H1 (cell line): Measurements from ENCODE around the gene TSPEAR. TPM values are rescaled to one million over a fixed set of nuclear protein-coding genes. Genes with fewer than 3 reads are reported as not detected.

Source experiments
- CTCF ChIA-PET: fragments of 300-600 bp; sonication (Branson Sonifier 250); formaldehyde crosslinking; loops from one replicate; lab custom pipeline; 2021; ENCODE audit not compliant: partially characterized antibody; lab: Charles Lee
- POLR2A ChIA-PET: fragments of 300-600 bp; sonication (Branson Sonifier 250); formaldehyde crosslinking; loops from one replicate; lab custom pipeline; 2021; ENCODE audit warnings: inconsistent platforms; ENCODE audit not compliant: partially characterized antibody; lab: Charles Lee
- DNase-seq, 2 experiments: peaks; one replicate each; pipeline versions ENCODE4 v3.0.0 to v3.0.0-alpha.2; 2010 to 2022; ENCODE audit warnings: low spot score in 2 of 2, low read depth in 1 of 2, mixed read lengths in 1 of 2
- FAIRE-seq: peaks from 2 replicates; lab custom pipeline; 2011; peaks lifted over from hg19 to GRCh38; lab: Jason Lieb, UNC
- H2AFZ ChIP-seq: 2 replicates; pipeline ENCODE4 v1.8.1; 2012; ENCODE audit warnings: low read length, inconsistent platforms
- H2AK5ac ChIP-seq: 2 replicates; pipeline ENCODE4 v1.6.1; 2013; ENCODE audit warnings: low read depth, low read length
- H2BK120ac ChIP-seq: replicated peaks from 2 replicates; pipeline ENCODE3; 2013; ENCODE audit warnings: low read depth, low read length, inconsistent platforms
- H2BK12ac ChIP-seq: 2 replicates; pipeline ENCODE4 v1.6.1; 2013; ENCODE audit warnings: low read depth, low read length
- H2BK15ac ChIP-seq: 2 replicates; pipeline ENCODE4 v1.6.1; 2013; ENCODE audit warnings: low read length
- H2BK20ac ChIP-seq: 2 replicates; pipeline ENCODE4 v1.6.1; 2013; ENCODE audit warnings: low read length
- H2BK5ac ChIP-seq: 2 replicates; pipeline ENCODE4 v1.6.1; 2013; ENCODE audit warnings: low read depth, low read length
- H3K14ac ChIP-seq: 2 replicates; pipeline ENCODE4 v1.6.1; 2013; ENCODE audit warnings: inconsistent platforms; ENCODE audit not compliant: insufficient read length
- H3K18ac ChIP-seq: 2 replicates; pipeline ENCODE4 v1.6.1; 2013; ENCODE audit warnings: low read length; ENCODE audit errors: extremely low read depth
- H3K23ac ChIP-seq: 2 replicates; pipeline ENCODE4 v1.6.1; 2013; ENCODE audit warnings: inconsistent platforms; ENCODE audit not compliant: insufficient read length
- H3K23me2 ChIP-seq: 2 replicates; pipeline ENCODE4 v1.6.1; 2013; ENCODE audit warnings: low read depth, low read length
- H3K27ac ChIP-seq: 2 replicates; pipeline ENCODE4 v1.6.1; 2011; ENCODE audit warnings: low read depth, low read length, inconsistent platforms
- H3K27me3 ChIP-seq, 4 experiments: replicated peaks in 1 of 4; 1 replicate in 1 of 4; 2 replicates in 3 of 4; pipeline versions ENCODE4 v1.6.1 to v1.8.1; 2011 to 2013; ENCODE audit warnings: low read length in 3 of 4, mild to moderate bottlenecking in 3 of 4, inconsistent platforms in 2 of 4, mixed read lengths in 2 of 4, moderate library complexity in 1 of 4; ENCODE audit not compliant: control insufficient read depth in 3 of 4, insufficient read depth in 3 of 4; ENCODE audit errors: extremely low read depth in 1 of 4
- H3K36me3 ChIP-seq, 4 experiments: 2 replicates each; pipeline versions ENCODE4 v1.6.1 to v1.8.1; 2011 to 2013; ENCODE audit warnings: mild to moderate bottlenecking in 4 of 4, low read length in 3 of 4, moderate library complexity in 2 of 4, control low read depth in 1 of 4, inconsistent platforms in 1 of 4; ENCODE audit not compliant: insufficient read depth in 4 of 4, control insufficient read depth in 2 of 4
- H3K4ac ChIP-seq: replicated peaks from 2 replicates; pipeline ENCODE3; 2013; ENCODE audit warnings: low read length, low read depth, mixed read lengths, inconsistent platforms; ENCODE audit not compliant: insufficient read length
- H3K4me1 ChIP-seq, 4 experiments: replicated peaks in 1 of 4; 1 replicate in 1 of 4; 2 replicates in 3 of 4; pipeline versions ENCODE4 v1.6.1 to v1.8.1; 2011 to 2013; ENCODE audit warnings: low read length in 3 of 4, inconsistent platforms in 2 of 4, mixed read lengths in 1 of 4; ENCODE audit not compliant: insufficient read depth in 4 of 4, control insufficient read depth in 3 of 4
- H3K4me2 ChIP-seq, 2 experiments: 2 replicates each; pipeline versions ENCODE4 v1.6.1 to v1.8.1; 2011 to 2013; ENCODE audit warnings: low read depth in 2 of 2, low read length in 2 of 2, control low read depth in 1 of 2, inconsistent platforms in 1 of 2, mild to moderate bottlenecking in 1 of 2; ENCODE audit not compliant: insufficient read depth in 1 of 2
- H3K4me3 ChIP-seq, 4 experiments: fragments of 200-600, 300-600 bp in 1 of 4; sonication (generic), shearing (Covaris generic), sonication (Bioruptor Twin) in 1 of 4; 2 replicates each; pipeline versions ENCODE4 v1.5.1 to v1.8.1; 2011 to 2016; ENCODE audit warnings: low read length in 4 of 4, low read depth in 3 of 4, control low read depth in 2 of 4, inconsistent platforms in 2 of 4, mild to moderate bottlenecking in 2 of 4, mixed read lengths in 1 of 4, moderate library complexity in 1 of 4; ENCODE audit not compliant: insufficient read depth in 2 of 4; ENCODE audit errors: extremely low read depth in 1 of 4
- H3K56ac ChIP-seq: replicated peaks from 2 replicates; pipeline ENCODE3; 2013; ENCODE audit warnings: low read depth, mild to moderate bottlenecking, mixed read lengths, low read length, inconsistent platforms; ENCODE audit not compliant: insufficient read length
- H3K79me1 ChIP-seq: 2 replicates; pipeline ENCODE4 v1.6.1; 2013; ENCODE audit warnings: low read depth, low read length, control low read depth
- H3K79me2 ChIP-seq, 2 experiments: 2 replicates each; pipeline versions ENCODE4 v1.6.1 to v1.8.1; 2012 to 2013; ENCODE audit warnings: low read length in 2 of 2, mild to moderate bottlenecking in 2 of 2, inconsistent platforms in 1 of 2; ENCODE audit not compliant: insufficient read depth in 2 of 2, control insufficient read depth in 1 of 2
- H3K9ac ChIP-seq, 4 experiments: replicated peaks in 1 of 4; 1 replicate in 1 of 4; 2 replicates in 3 of 4; pipeline versions ENCODE4 v1.6.1 to v1.8.1; 2011 to 2013; ENCODE audit warnings: low read depth in 3 of 4, low read length in 3 of 4, control low read depth in 2 of 4, mild to moderate bottlenecking in 2 of 4, moderate library complexity in 2 of 4, inconsistent platforms in 1 of 4; ENCODE audit errors: extremely low read depth in 1 of 4
- H3K9me3 ChIP-seq, 2 experiments: 2 replicates each; pipeline versions ENCODE4 v1.6.1 to v1.8.1; 2012 to 2013; ENCODE audit warnings: mild to moderate bottlenecking in 2 of 2, moderate library complexity in 2 of 2, control low read depth in 1 of 2, inconsistent platforms in 1 of 2, low read depth in 1 of 2, low read length in 1 of 2, mixed read lengths in 1 of 2; ENCODE audit not compliant: insufficient read depth in 2 of 2
- H4K20me1 ChIP-seq, 2 experiments: replicated peaks in 1 of 2; 2 replicates each; pipeline versions ENCODE3 to v1.8.1; 2011 to 2013; ENCODE audit warnings: inconsistent platforms in 2 of 2, low read length in 2 of 2, mild to moderate bottlenecking in 1 of 2; ENCODE audit not compliant: insufficient read depth in 2 of 2, control insufficient read depth in 1 of 2
- H4K5ac ChIP-seq: 2 replicates; pipeline ENCODE4 v1.6.1; 2013; ENCODE audit warnings: low read length, low read depth, mixed read lengths, inconsistent platforms; ENCODE audit not compliant: insufficient read length
- H4K8ac ChIP-seq: 2 replicates; pipeline ENCODE4 v1.8.0; 2013; ENCODE audit warnings: mild to moderate bottlenecking, moderate library complexity, low read length, inconsistent platforms; ENCODE audit not compliant: insufficient read depth; ENCODE audit errors: extremely low read depth
- H4K91ac ChIP-seq: replicated peaks from 2 replicates; pipeline ENCODE3; 2013; ENCODE audit warnings: low read length, mixed read lengths, inconsistent platforms; ENCODE audit not compliant: insufficient read length
- CREB1 ChIP-seq: IDR thresholded peaks from 2 replicates; pipeline ENCODE4 v1.6.1; 2012; ENCODE audit warnings: inconsistent platforms
- E2F6 ChIP-seq: IDR thresholded peaks from 2 replicates; pipeline ENCODE4 v1.6.1; 2012; ENCODE audit warnings: inconsistent platforms
- EGR1 ChIP-seq: IDR thresholded peaks from 2 replicates; pipeline ENCODE4 v1.6.1; 2011; ENCODE audit warnings: low read depth, low read length, borderline replicate concordance
- KDM1A ChIP-seq: fragments of 200-600, 300-600 bp; sonication (generic); IDR thresholded peaks from 2 replicates; pipeline ENCODE4 v1.7.1; 2016; ENCODE audit warnings: mild to moderate bottlenecking, low read length, borderline replicate concordance
- KDM5A ChIP-seq: fragments of 200-600 bp; IDR thresholded peaks from 2 replicates; pipeline ENCODE4 v1.7.1; 2012; ENCODE audit warnings: mild to moderate bottlenecking, low read length, inconsistent platforms, mixed read lengths
- MAFK ChIP-seq: IDR thresholded peaks from 2 replicates; pipeline ENCODE4 v1.6.1; 2012; ENCODE audit warnings: low read depth, mild to moderate bottlenecking, improper control_type of control experiment, low read length
- NRF1 ChIP-seq: IDR thresholded peaks from 2 replicates; pipeline ENCODE4 v1.6.1; 2011; ENCODE audit warnings: mild to moderate bottlenecking, low read depth, low read length, improper control_type of control experiment
- RFX5 ChIP-seq: IDR thresholded peaks from 2 replicates; pipeline ENCODE4 v1.6.1; 2011; ENCODE audit warnings: low read depth, low read length, improper control_type of control experiment, borderline replicate concordance
- SAP30 ChIP-seq: fragments of 300-600 bp; sonication (generic); IDR thresholded peaks from 2 replicates; pipeline ENCODE4 v1.7.1; 2012; ENCODE audit warnings: low read length, moderate library complexity, mild to moderate bottlenecking, inconsistent platforms; ENCODE audit not compliant: insufficient read depth, insufficient replicate concordance
- SIRT6 ChIP-seq: IDR thresholded peaks from one replicate; pipeline ENCODE4 v1.7.1; 2012; ENCODE audit warnings: low read length, inconsistent platforms
- SRF ChIP-seq: IDR thresholded peaks from 2 replicates; pipeline ENCODE4 v1.6.1; 2011; ENCODE audit warnings: mild to moderate bottlenecking, low read depth, low read length, moderate library complexity
- ZNF274 ChIP-seq: IDR thresholded peaks from 2 replicates; pipeline ENCODE4 v1.7.0; 2012; ENCODE audit warnings: low read length, borderline replicate concordance; ENCODE audit errors: extremely low read depth
- WGBS, 2 experiments: shearing (Covaris generic) in 1 of 2; methylation state at CpG; one replicate each; pipeline versions ENCODE4 v1.1.6 to v1.1.7; 2013 to 2015; ENCODE audit warnings: low lambda C conversion rate in 2 of 2, mixed read lengths in 2 of 2, inconsistent platforms in 1 of 2, low coverage in 1 of 2, missing lambda C conversion rate in 1 of 2; ENCODE audit not compliant: insufficient replicate concordance in 2 of 2, insufficient coverage in 1 of 2, insufficient read length in 1 of 2; ENCODE audit errors: extremely low coverage in 1 of 2, missing lambda C conversion rate in 1 of 2; 5-methylcytosine and 5-hydroxymethylcytosine counted together
- polyA plus RNA-seq, 7 experiments: library from polyadenylated mRNA; depleted of rRNA in 3 of 7; stranded (reverse) in 5 of 7; unstranded in 2 of 7; fragments of >200 nt in 5 of 7; fragments of 200-250 nt in 2 of 7; gene quantifications; 1 replicate in 5 of 7; 2 replicates in 1 of 7; 4 replicates in 1 of 7; pipeline versions ENCODE4 v1.2.1 to v1.2.3, GENCODE V29; 2011 to 2013; ENCODE audit warnings: missing spikeins in 2 of 7, mixed read lengths in 2 of 7
- total RNA-seq: library from RNA; stranded (reverse); fragmentation: NEBNext Ultra II Directional; extraction: Animal tissue kit (Norgen Biotek cat#: 25700); gene quantifications from 2 replicates; pipeline ENCODE4 v1.2.1, GENCODE V29; 2021
- TF ChIP-seq, protein P1 (sequence below): IDR thresholded peaks from 2 replicates; pipeline ENCODE4 v1.6.1; 2011; ENCODE audit warnings: low read depth, mild to moderate bottlenecking, low read length; ENCODE audit not compliant: insufficient read depth

Gene TSPEAR
- total and polyA plus RNA-seq, 2 of the 8 experiments (the other 6 are each of a cell fraction or from before 2014, with no cell fraction given): 0.58 to 0.89 TPM

GRCh38 chr21:44503901-44504399, 207.4 kb downstream of the TSPEAR start:
- no peak overlapping the region for H3K56ac ChIP-seq
- H3K4me2 ChIP-seq: no peak overlapping the region
- POLR2A ChIA-PET: interaction anchor here (1.1 kb wide), 1 partner anchor 12 kb away, joined by 3 read pairs; no protein-coding TSS in a partner anchor
- H4K20me1 ChIP-seq: no peaks in the 10 kb centered on the region
- H3K23ac ChIP-seq: no peak overlapping the region
- CTCF ChIA-PET: interaction anchor here (0.6 to 1.2 kb wide), 5 partner anchors 18 to 729 kb away, joined by 3 to 4 read pairs (median 3); no protein-coding TSS in a partner anchor
- H3K4ac ChIP-seq: no peak overlapping the region
- H4K91ac ChIP-seq: no peak overlapping the region
- H3K4me3 ChIP-seq: no peak overlapping the region
- no peaks in the 10 kb centered on the region for H3K79me1 ChIP-seq
- FAIRE-seq (no peak), DNase-seq (no peak)
- peaks cover 0 to 6% (median 3%) of the 10 kb centered on the region in 4 experiments; a peak in 3 of 8 replicates for H3K36me3 ChIP-seq
- no peaks in the 10 kb centered on the region for H3K9me3 ChIP-seq
- H2BK15ac ChIP-seq: no peak overlapping the region
- no peak overlapping the region for H4K8ac ChIP-seq
- 0 out of 2 replicates have a peak, but pooled peaks cover 2% of the 10 kb centered on the region for H3K23me2 ChIP-seq
- no peak overlapping the region for H3K9ac ChIP-seq
- 94% methylated on average over 18 of the region's 20 CpGs; no CpG with 5 or more reads in 1 of the 2 experiments for WGBS, 2 experiments
- no peak overlapping the region for H4K5ac ChIP-seq
- no peak overlapping the region for H2BK12ac ChIP-seq
- H2BK5ac ChIP-seq: no peak overlapping the region
- no peak overlapping the region for H2BK120ac ChIP-seq
- no peak overlapping the region for H2BK20ac ChIP-seq
- no peaks in the 10 kb centered on the region; a peak in 2 of 7 replicates for H3K4me1 ChIP-seq
- no peak overlapping the region for H3K14ac ChIP-seq
- no peaks in the 10 kb centered on the region for H3K79me2 ChIP-seq
- no peak overlapping the region for H2AK5ac ChIP-seq
- H3K27ac ChIP-seq: no peak overlapping the region
- H2AFZ ChIP-seq: no peak overlapping the region
- no peaks in the 10 kb centered on the region for H3K27me3 ChIP-seq
- no peak overlapping the region for H3K18ac ChIP-seq
- TF ChIP-seq KDM5A (no peak), CREB1 (no peak), E2F6 (no peak), SIRT6 (no peak), MAFK (no peak), EGR1 (no peak), ZNF274 (no peak), NRF1 (no peak), KDM1A (no peak), RFX5 (no peak), SRF (no peak), SAP30 (no peak)
- TF ChIP-seq, protein P1, sequence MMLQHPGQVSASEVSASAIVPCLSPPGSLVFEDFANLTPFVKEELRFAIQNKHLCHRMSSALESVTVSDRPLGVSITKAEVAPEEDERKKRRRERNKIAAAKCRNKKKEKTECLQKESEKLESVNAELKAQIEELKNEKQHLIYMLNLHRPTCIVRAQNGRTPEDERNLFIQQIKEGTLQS: no peak
